Subcutaneous adipose tissue (tissue), 4 donors: ENCODE data around the gene TMEM88. TPM values are rescaled to one million over a fixed set of nuclear protein-coding genes. Genes with fewer than 3 reads are reported as not detected.

ENCODE experiments used
- CTCF ChIP-seq: fragments of 450-650 bp; IDR thresholded peaks from one replicate; pipeline ENCODE4 v1.5.1; 2016; ENCODE audit warnings: low read depth, mild to moderate bottlenecking, control low read depth, antibody characterized with exemption, moderate library complexity
- total RNA-seq, 4 donors: library from RNA; depleted of rRNA; stranded (reverse); fragments of >200 nt; gene quantifications; one replicate each; pipeline ENCODE4 v1.1.0, GENCODE V29; 2016

The TMEM88 gene
- total RNA-seq, 4 donors from 2014 or later, result 1.0 to 16.0 (median 10.8) TPM

DNA sequence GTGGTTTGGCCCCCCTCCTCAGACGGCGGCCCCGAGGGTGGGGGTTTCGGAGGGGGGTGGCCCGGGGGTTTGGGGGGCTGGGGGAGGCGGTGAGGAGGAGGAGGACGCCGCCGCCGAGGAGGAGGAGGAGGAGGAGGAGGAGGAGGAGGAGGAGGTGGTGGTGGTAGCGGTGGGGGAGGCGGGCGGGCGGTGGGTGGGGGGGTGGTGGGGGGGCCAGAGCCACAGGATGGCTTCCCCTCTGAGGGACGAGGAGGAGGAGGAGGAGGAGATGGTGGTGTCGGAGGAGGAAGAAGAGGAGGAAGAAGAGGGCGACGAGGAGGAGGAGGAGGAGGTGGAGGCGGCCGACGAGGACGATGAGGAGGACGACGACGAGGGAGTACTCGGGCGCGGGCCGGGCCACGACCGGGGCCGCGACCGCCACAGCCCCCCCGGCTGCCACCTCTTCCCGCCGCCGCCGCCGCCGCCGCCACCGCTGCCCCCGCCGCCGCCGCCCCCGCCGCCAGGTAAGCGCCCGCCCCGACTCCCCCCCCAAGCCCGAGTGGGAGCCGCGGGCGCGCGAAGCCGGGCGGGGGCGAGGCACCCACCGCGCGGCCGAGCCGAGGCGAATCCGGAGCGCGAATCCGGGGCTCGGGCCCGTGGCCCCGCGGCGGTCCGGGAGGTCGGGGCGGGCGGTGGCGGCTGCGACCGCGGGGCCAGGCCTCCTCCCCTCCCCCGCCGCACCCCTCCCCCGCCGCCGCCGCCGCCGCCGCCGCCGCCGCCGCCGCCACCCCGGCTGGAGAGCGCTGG, 29.9 kb downstream of the TMEM88 start:
- TF ChIP-seq CTCF, result no peak

- no peak for TF ChIP-seq CTCF
These were observed 30.7 kb downstream of the TMEM88 start for GRCh38 chr17:7885367-7886226.

DNA sequence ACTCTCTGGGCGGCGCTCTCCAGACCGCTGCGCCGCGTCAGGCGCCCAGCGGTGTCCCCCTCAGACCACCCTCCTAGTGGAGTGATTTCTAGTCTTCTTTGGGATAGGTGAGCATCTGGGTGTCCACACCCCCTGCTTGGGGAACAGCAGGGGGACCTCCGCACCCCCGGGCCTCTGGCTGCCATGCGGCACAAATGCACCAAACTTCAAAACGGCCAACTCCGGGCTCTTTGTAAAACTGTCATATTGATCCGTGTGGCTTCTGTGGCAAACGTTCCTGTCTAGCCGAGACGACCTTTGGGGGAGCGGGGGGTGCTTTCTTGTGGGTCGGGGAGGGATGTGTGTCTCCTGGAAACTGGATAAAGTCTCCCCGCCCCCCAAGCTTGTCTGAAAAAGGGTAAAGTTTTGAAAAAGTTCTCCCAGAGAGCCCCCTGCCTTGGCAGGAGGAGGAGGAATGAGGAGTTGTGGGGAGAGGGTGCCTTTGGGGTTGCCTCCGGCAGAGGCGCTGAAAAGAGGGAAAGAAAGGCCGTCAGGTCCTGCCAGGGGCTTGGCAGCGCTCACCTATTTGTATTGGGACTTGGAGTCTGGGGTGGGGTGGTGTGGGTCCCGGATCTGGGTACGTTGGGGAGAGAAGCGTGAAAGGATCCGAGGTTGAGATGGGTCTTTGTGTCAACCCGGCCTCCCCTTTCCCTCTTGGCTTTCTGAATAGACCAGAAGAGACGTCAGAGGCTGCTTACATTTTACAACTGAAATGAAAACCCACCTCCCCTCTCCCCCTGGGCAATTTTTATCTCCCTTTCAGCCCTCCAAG, 31.6 kb downstream of the TMEM88 start:
- TF ChIP-seq CTCF, result no peak

- no peak for TF ChIP-seq CTCF
These were observed 32.2 kb downstream of the TMEM88 start for GRCh38 chr17:7887038-7887481.

GRCh38 chr17:7887482-7888183, 32.8 kb downstream of the TMEM88 start:
- no peak for TF ChIP-seq CTCF

GRCh38 chr17:7888184-7888920, 33.5 kb downstream of the TMEM88 start, which contains the start of gene CHD3:
Gene CHD3 (plus strand): TSS chr17:7888789. CDS start chr17:7889001, 212 bp downstream.
- TF ChIP-seq CTCF, result no peak
